OCI-LY3 (cell line): ENCODE data around the gene ST3GAL5.

ENCODE experiments used
- H2AFZ ChIP-seq: fragments of 200-600, 300-600 bp; shearing (Covaris generic); 2 replicates; pipeline ENCODE4 v1.6.0; 2014; ENCODE audit warnings: antibody characterized with exemption, low read depth, low read length
- H3K27ac ChIP-seq: fragments of 200-600, 300-600 bp; sonication (generic); 2 replicates; pipeline ENCODE4 v1.5.1; 2014; ENCODE audit warnings: mild to moderate bottlenecking, low read length, moderate library complexity, mixed read lengths
- H3K27me3 ChIP-seq: fragments of 200-600, 300-600 bp; sonication (generic); 2 replicates; pipeline ENCODE4 v1.6.1; 2014; ENCODE audit warnings: low read depth, low read length, mixed read lengths
- H3K36me3 ChIP-seq: fragments of 200-600, 300-600 bp; sonication (generic); replicated peaks from 2 replicates; pipeline ENCODE3; 2014; ENCODE audit warnings: low read depth, low read length, mixed read lengths
- H3K4me1 ChIP-seq: fragments of 300-600, 200-600 bp; sonication (generic); 2 replicates; pipeline ENCODE4 v1.6.1; 2014; ENCODE audit warnings: low read length, mixed read lengths
- H3K4me2 ChIP-seq: fragments of 200-600, 300-600 bp; sonication (generic); 2 replicates; pipeline ENCODE4 v1.6.1; 2014; ENCODE audit warnings: low read length, mixed read lengths
- H3K4me3 ChIP-seq: fragments of 300-600, 200-600 bp; sonication (generic); 2 replicates; pipeline ENCODE4 v1.5.1; 2014; ENCODE audit warnings: antibody characterized with exemption, mild to moderate bottlenecking, low read length, moderate library complexity
- H3K79me2 ChIP-seq: fragments of 300-600, 200-600 bp; shearing (Covaris generic); 2 replicates; pipeline ENCODE4 v1.6.1; 2014; ENCODE audit warnings: mild to moderate bottlenecking, low read length, mixed read lengths
- H3K9ac ChIP-seq: fragments of 300-600, 200-600 bp; shearing (Covaris generic); 2 replicates; pipeline ENCODE4 v1.6.0; 2014; ENCODE audit warnings: mild to moderate bottlenecking, low read length, moderate library complexity
- H3K9me3 ChIP-seq: fragments of 200-600, 300-600 bp; shearing (Covaris generic); 2 replicates; pipeline ENCODE4 v1.6.1; 2014; ENCODE audit warnings: low read length, mixed read lengths; ENCODE audit not compliant: insufficient read depth
- H4K20me1 ChIP-seq: fragments of 200-600, 300-600 bp; sonication (generic); 2 replicates; pipeline ENCODE4 v1.6.1; 2016; ENCODE audit warnings: low read length, mixed read lengths; ENCODE audit not compliant: insufficient read depth
- EZH2phosphoT487 ChIP-seq: fragments of 200-600 bp; shearing (Covaris generic); IDR thresholded peaks from 2 replicates; pipeline ENCODE4 v1.6.1; 2018; ENCODE audit warnings: antibody characterized with exemption, mixed run types, low read depth
- TF ChIP-seq, protein P1 (sequence below): fragments of 200-600, 300-600 bp; sonication (generic); IDR thresholded peaks from 2 replicates; pipeline ENCODE4 v1.5.1; 2014; ENCODE audit warnings: antibody characterized with exemption, low read length, low read depth

ST3GAL5 gene

GRCh38 chr2:85888684-85889626 is at the start of gene ST3GAL5:
ST3GAL5 (minus strand) TSS chr2:85888990; CDS start chr2:85888905, 85 bp downstream.
- Histone ChIP-seq H2AFZ (peak within 1 kb of the TSS; percentile 60), H3K4me1 (peaks cover 35% of the 10 kb centered on the region), H3K27ac (peak within 1 kb of the TSS; percentile 75), H3K36me3 (peaks cover 37% of the 10 kb centered on the region), H3K9me3 (peaks cover 8% of the 10 kb centered on the region; the same call in 1 of the 2 replicates), H3K9ac (peak within 1 kb of the TSS; percentile 98), H3K79me2 (peaks cover 47% of the 10 kb centered on the region), H4K20me1 (peaks cover 28% of the 10 kb centered on the region), H3K4me3 (peak within 1 kb of the TSS; percentile 77), H3K27me3 (no peaks in the 10 kb centered on the region), H3K4me2 (peak within 1 kb of the TSS; percentile 89)
- TF ChIP-seq, protein P1, sequence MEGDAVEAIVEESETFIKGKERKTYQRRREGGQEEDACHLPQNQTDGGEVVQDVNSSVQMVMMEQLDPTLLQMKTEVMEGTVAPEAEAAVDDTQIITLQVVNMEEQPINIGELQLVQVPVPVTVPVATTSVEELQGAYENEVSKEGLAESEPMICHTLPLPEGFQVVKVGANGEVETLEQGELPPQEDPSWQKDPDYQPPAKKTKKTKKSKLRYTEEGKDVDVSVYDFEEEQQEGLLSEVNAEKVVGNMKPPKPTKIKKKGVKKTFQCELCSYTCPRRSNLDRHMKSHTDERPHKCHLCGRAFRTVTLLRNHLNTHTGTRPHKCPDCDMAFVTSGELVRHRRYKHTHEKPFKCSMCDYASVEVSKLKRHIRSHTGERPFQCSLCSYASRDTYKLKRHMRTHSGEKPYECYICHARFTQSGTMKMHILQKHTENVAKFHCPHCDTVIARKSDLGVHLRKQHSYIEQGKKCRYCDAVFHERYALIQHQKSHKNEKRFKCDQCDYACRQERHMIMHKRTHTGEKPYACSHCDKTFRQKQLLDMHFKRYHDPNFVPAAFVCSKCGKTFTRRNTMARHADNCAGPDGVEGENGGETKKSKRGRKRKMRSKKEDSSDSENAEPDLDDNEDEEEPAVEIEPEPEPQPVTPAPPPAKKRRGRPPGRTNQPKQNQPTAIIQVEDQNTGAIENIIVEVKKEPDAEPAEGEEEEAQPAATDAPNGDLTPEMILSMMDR: peak; percentile 95
- TF ChIP-seq EZH2phosphoT487: no peak

DNA sequence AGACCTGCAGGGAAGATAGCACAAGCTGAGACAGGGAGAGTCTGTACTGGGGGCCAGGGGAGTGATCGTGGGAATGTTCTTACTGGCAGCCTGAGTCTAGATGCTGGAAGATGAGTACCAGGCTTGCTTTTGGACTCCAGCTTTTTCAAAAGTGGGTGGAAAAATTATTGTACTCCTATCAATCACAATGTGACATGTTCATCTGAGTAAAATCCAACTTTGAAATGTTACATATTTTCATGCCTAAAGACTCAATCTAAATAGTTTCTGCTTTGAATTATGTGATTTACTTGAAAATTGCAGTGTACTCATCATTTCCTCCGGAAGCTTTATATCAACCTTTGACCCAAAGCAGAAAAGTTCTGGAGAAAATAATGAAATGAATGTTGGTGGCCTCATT is 49.7 kb upstream of the ST3GAL5 start:
- TF ChIP-seq, protein P1: no peak
- Histone ChIP-seq H4K20me1 (no peaks in the 10 kb centered on the region), H3K36me3 (no peaks in the 10 kb centered on the region), H3K27me3 (no peaks in the 10 kb centered on the region), H3K4me3 (no peak overlapping the region), H3K27ac (no peak overlapping the region), H2AFZ (no peak overlapping the region), H3K4me1 (no peaks in the 10 kb centered on the region), H3K79me2 (no peaks in the 10 kb centered on the region), H3K9me3 (peaks cover 12% of the 10 kb centered on the region; the same call in 1 of the 2 replicates), H3K9ac (no peak overlapping the region), H3K4me2 (no peak overlapping the region)

GRCh38 chr2:85937069-85937439 is 48.3 kb upstream of the ST3GAL5 start:
- Histone ChIP-seq H3K4me2 (no peak overlapping the region), H3K9ac (no peak overlapping the region), H3K9me3 (peaks cover 6% of the 10 kb centered on the region; the same call in 1 of the 2 replicates), H3K27ac (no peak overlapping the region), H3K27me3 (no peaks in the 10 kb centered on the region), H2AFZ (no peak overlapping the region), H3K36me3 (no peaks in the 10 kb centered on the region), H4K20me1 (no peaks in the 10 kb centered on the region), H3K4me1 (no peaks in the 10 kb centered on the region), H3K79me2 (no peaks in the 10 kb centered on the region), H3K4me3 (no peak overlapping the region)
- TF ChIP-seq EZH2phosphoT487: no peak
- TF ChIP-seq, protein P1: no peak

- no peaks in the 10 kb centered on the region for H4K20me1 ChIP-seq
- H3K4me3 ChIP-seq: no peak overlapping the region
- H3K27me3 ChIP-seq: no peaks in the 10 kb centered on the region
- H3K9ac ChIP-seq: no peak overlapping the region
- no peak overlapping the region for H2AFZ ChIP-seq
- no peak overlapping the region for H3K27ac ChIP-seq
- no peaks in the 10 kb centered on the region for H3K79me2 ChIP-seq
- no peak overlapping the region for H3K4me2 ChIP-seq
- H3K9me3 ChIP-seq: peaks cover 3% of the 10 kb centered on the region; the same call in 1 of the 2 replicates
- no peak for TF ChIP-seq EZH2phosphoT487
- TF ChIP-seq, protein P1: no peak
- H3K36me3 ChIP-seq: no peaks in the 10 kb centered on the region
- no peaks in the 10 kb centered on the region for H3K4me1 ChIP-seq
Measured at GRCh38 chr2:85936421-85937068, 47.8 kb upstream of the ST3GAL5 start.
